DMS53 (cell line): Measurements from ENCODE around the gene SLC44A4.
"Not testable (repeated sequence)": the region's sequence is repeated elsewhere in the genome, so short reads cannot be mapped to it uniquely, and the experiment has no call there.

ENCODE experiments used
- DNase-seq: peaks from one replicate; lab custom pipeline; 2025; lab: John Stamatoyannopoulos, UW

SLC44A4 gene

DNA sequence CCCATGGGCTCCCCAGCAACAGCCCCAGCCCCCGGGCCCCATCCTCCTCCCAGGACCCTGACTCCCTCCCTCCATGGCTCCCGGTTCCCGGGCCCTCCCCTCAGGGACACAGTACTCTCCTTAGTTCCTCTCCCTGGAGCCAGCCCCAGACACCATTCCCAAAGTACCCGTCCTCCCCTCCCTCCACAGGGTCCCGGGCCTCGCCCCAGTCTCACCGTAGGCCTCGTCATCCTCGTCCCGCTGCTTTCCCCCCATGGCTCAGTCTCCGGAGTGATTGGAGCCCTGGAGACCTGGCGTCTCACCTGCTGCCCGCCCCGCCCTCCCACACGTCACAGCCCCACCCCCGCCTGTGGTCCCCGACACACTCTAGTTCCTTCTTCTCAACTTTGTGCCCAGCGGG, at the start of gene SLC44A4:
Gene SLC44A4, minus strand, starts transcription at position 272 of the 400 bp plus-strand sequence. Its CDS starts 17 bp downstream, at position 255.
- no peak for DNase-seq

DNA sequence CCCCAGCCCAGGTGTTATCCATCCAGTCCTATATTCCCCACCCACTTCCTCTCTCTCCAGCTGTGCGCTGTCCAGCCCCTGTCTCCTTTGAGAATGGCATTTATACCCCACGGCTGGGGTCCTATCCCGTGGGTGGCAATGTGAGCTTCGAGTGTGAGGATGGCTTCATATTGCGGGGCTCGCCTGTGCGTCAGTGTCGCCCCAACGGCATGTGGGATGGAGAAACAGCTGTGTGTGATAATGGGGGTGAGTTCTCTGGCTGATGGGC, 49.8 kb upstream of the SLC44A4 start:
- no peak for DNase-seq

DNA sequence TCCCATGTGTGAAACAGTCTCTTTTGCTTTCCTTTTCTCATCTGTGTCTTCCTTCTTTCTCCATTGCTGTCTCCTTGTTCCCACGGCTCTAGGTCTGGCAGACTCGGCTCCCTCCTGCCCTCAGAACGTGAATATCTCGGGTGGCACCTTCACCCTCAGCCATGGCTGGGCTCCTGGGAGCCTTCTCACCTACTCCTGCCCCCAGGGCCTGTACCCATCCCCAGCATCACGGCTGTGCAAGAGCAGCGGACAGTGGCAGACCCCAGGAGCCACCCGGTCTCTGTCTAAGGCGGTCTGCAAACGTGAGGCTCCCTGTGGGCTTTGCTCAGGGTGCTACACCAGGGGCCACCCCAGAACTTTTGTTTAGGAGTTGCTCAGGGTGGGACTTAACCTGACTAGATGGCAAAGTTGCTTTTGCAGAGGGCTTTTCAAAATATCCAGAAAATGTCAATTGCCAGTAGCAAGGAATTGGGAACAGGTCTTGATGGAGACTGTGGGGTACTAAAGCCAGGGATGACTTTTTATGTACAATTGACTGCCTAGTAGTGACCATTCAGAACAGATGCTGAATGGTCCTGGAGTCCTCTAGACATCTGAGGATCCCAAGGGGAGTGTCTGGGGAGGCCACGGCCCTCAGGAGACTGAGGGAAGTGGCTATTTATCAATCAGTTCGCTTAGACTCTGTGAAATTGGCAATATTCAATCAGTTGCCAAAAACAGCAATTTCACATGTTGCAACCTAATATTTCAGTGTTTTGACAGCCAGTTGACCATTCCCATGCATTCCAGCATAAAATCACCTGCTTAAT, 49.3 kb upstream of the SLC44A4 start:
- DNase-seq: no peak

DNA sequence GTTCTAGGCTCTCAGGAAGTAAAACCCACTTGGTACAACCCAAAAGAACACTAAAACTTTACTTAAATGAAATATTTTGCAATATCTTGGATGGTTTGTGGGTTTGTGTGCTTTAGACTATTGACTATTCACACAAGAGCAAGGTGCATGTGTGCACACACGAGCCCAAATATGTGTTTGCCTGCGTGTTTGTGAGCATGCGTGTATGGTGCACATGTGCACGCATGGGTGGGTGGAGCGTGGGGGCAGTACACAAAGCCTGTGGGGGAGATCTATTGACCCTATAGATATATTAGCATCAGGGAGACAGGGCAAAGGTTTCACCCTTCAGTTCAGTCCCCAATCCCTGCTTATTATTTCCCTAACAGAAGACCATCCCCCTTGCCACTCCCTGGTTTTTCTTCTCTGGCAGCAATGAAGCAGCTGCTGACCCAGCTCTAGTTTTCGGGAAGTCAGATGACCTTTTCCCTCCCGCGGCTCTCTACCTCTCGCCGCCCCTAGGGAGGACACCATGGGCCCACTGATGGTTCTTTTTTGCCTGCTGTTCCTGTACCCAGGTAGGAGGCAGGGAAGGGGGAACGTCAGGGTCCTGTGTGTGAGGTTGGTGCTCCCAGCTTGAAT, 48.6 kb upstream of the SLC44A4 start, which contains the start of gene C2:
Gene C2, plus strand, starts transcription at position 476 of the 621 bp plus-strand sequence. Its CDS starts 36 bp downstream, at position 512.
- no peak for DNase-seq

DNA sequence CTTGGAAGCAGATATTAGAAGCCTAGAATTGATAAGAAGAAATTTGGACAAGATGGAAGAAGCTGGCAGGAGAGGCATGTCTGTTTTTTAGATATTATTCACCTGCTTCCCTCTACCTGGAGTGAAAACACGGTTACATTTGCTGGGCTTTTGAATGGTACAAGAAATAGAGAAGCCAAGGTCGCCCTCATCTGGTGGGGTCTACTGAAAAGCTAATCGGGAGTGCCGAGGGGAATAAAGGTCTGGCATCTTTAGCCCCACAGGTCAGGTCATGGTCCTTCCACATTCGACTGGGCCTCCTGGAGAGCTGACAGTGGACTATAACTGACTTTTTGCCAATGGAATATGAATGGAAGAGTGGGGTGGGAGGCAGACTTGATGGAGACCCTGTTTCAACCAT, 44.1 kb upstream of the SLC44A4 start:
- peak; percentile 33 for DNase-seq

DNA sequence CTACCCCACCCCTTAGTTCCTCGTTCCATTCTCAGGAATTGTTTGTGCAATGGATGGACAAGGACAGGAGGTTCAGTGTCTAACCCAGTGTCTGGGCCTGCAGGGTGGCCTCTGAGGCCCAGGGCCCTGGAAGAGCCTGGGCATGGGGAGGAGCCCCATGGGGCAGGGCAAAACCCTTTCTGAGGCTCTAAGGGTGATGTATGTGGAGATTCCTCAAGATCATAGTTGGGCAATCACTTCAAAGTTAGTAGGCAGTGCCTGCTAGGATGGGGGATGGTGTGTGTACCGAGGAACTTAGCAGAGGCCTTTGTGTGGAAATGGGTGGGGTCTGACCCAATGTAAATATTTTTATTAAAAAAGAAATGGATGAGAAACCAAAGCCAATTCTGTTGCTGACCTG, 42.0 kb upstream of the SLC44A4 start:
- DNase-seq: no peak

DNA sequence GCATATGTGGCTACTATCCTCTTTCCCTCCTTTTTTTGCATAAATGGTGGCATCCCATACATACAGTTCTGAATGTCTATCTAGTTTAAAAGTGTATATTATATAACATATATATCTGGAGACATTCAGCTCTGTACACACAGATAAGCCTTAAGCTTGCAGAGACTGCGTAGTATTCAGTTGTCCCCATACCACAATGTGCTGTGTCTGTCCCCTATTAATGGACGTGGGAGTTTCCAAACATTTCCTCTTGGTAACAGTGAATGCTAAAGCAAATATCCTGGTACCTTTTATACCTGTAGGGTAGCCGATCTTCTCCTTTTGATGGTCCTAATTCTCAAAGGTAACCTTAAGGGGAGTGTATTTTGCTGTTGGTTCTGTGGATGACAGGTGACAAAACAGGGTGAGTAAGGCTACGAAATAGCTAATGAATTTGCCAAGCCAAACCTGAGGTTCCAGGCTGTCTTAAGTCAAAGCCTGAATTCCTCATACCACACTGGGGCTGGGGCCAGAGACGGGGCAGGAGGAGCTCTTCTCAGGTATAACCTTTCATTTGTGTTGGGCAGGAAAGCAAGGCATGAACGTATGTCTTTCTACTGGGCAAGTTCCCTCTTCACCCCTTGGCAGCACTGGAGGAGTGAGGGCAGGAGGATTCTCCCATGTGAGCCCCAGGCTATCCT, 41.0 kb upstream of the SLC44A4 start:
- DNase-seq: no peak

DNA sequence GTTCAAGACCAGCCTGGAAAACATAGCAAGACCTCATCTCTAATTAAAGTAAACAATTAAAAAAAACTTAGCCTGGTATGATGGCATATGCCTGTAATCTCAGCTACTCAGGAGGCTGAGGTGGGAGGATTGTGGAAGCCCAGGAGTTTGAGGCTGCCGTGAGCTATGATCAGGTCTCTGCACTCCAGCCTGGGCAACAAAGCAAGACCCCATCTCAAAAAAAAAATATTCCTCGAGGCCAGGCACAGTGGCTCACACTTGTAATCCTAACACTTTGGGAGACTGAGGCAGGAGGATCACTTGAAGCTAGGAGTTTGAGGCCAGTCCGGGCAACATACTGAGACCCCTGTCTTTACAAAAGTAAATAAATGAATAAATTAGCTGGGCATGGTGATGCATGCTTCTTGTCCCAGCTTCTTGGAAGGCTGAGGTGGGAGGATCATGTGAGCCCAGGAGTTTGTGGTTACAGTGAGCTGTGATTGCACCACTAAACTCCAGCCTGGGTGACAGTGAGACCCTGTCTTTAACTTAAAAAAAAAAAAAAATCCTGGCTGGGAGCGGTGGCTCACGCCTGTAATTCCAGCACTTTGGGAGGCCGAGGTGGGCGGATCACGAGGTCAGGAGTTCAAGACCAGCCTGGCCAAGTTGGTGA, 39.4 kb upstream of the SLC44A4 start:
- DNase-seq: no peak

DNA sequence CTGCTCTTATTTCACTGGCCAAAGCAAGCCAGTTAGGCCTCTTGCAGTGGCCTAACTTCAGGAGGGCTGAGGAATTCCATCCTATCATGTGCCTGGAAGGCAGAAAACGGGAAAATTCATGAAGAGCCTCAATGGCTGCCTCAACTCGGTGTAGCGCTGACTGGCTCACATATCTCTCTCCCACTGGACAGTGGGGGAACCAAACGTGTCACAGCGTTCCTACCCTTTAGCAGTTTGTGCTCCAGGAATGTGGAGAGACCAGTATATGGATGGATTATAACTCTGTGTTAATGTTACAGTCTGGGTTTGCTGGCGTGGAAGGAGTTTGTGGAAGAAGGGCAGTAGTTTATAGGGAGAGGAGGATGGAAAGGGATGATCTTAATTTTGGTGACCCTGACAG, 37.0 kb upstream of the SLC44A4 start:
- no peak for DNase-seq

DNA sequence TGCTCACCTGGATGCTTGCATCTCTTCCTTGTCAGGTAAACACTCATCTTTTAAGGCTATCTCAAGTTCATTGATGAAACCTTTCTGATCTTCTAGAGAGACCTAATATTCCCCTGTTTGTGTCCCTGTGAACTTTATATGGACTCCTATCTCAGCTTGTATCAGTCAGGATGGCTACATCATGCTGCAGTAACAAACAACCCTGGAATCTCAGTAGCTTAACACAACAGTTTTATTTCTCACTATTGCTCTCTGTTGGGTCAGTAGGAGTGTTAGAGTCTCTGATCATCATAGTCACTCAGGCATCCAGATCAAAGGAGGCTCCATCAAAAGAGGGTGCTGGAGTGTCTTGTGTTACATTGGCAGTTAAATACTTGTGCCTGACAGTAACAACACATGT, 36.6 kb upstream of the SLC44A4 start:
- no peak for DNase-seq

DNA sequence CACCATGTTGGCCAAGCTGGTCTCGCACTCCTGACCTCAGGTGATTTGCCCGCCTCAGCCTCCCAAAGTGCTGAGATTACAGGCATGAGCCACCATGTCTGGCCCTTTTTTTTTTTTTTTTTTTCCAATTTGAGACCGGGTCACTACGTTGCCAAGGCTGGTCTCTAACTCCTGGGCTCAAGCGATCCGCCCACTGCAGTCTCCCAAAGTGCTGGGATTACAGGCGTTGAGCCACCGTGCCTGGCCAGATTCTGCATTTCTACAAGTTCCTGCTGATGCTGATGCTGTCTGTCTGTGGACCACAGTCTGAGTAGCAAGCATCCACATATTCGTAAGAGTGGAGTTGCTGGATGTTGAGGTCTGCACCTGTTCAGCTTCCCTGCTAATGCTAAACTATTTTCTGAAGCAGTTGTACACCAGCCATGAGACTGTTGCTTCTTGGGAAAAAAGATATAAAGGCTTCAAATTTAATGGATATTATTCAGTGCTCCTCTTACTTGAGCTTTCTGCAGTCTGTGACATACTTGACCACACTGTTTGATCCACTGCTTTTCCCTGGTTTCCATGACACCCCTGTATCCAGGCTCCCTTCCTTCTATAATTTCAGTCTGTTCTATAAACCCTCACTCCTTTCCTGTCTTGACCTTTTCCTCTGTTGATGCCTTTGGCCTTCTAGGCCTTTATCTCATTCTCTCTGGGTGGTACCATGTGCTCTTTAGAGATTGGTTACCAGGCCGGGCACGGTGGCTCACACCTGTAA, 33.2 kb upstream of the SLC44A4 start:
- DNase-seq: no peak

DNA sequence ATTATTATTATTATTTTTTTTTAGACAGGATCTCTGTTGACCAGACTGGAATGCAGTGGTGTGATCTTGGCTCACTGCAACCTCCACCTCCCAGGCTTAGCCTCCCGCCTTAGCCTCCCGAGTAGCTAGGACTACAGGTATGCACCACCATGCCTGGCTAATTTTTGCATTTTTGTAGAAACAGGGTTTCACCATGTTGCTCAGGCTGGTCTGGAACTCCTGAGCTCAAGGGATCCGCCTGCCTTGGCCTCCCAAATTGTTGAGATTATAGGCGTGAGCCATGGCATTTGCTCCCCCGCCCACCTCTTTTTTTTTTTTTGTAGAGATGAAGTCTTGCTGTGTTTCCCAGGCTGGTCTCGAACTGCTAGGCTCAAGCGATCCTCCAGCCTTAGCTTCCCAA, 30.5 kb upstream of the SLC44A4 start:
- not testable (repeated sequence) for DNase-seq

DNA sequence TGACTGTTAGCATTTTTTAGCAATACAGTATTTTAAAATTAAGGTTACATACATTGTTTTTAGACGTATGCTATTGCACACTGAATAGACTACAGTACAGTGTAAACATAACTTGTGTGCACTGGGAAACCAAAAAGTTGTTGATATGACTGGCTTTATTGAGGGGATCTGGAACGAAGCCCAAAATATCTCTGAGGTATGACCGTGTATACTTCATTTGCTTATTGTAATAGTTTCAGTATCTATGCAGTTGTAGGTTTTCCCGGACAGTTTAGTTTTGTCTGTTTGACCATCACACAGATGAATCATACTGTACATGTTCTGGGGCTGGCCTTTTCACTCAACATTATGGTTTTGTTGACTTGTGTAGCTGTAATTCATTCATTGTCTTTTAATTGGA, 30.0 kb upstream of the SLC44A4 start:
- DNase-seq: peak; percentile 69

DNA sequence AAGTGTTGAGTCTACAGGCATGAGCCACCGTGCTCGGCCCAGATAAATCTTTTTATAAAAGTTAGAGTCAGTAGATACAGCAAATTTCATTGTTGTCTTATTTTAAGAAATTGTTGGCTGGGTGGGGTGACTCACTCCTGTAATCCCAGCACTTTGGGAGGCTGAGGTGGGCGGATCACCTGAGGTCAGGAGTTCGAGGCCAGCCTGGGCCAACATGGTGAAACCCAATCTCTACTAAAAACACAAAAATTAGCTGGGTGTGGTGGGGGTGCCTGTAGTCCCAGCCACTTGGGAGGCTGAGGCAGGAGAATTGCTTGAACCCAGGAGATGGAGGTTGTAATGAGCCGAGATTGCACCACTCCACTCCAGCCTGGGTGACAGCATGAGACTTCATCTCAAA, 29.5 kb upstream of the SLC44A4 start:
- DNase-seq: not testable (repeated sequence)

DNA sequence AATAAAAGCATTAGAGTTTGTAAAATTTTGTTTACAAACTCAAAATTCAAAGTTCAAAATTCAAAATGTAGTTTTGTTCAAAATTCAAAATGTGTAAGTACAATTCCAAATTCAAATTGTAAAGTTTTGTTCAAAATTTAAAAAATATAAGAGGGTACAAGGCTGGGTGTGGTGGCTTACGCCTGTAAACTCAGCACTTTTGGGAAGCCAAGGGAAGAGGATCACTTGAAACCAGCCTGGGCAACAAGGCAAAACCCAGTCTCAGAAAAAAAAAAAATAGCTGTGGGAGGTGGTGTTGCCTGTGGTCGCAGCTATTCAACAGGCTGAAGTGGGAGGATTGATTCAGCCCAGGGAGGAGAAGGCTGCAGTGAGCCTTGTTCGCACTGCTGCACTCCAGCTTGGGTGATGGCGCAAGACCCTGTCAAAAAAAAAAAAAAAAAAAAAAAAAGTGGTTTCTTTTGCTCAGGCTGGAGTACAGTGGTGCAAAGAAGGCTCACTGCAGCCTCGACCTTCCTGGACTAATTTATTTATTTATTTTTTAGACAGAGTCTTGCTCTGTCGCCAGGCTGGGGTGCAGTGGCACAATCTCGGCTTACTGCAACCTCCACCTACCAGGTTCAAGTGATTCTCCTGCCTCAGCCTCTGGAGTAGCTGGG, 28.5 kb upstream of the SLC44A4 start:
- peak; percentile 34 for DNase-seq

DNA sequence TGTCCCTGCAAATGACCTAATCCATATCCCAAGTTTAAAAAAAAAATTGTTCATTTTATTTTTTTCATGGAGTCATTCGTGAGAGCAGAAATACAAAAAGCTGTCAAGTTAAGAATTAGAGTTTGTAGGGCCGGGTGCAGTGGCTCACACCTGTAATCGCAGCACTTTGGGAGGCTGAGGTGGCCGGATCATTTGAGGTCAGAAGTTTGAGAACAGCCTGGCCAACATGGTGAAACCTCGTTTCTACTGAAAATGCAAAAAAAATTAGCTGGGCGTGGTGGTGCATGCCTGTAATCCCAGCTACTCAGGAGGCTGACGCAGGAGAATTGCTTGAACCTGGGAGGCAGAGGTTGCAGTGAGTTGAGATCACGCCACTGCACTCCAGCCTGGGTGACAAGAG, 27.9 kb upstream of the SLC44A4 start:
- DNase-seq: not testable (repeated sequence)

DNA sequence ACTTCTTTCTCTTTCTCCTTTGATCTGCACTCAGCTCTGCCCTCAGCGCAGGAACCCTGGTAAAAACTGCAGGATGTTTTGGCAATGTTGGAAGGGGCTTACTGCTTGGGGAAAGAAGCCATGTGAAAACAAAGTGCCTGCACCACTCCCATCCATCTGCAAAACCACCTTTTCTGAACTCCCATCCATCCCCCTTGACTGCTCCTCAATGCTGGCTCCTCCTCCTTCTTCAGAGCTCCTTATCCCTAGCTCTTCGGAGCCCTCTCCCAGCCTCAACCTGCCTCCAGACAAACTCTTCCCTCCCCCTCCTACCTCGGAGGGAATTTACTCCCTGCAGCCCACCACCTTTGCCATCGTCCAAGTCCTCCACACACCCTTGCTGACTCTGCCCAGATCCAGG, 27.3 kb upstream of the SLC44A4 start:
- no peak for DNase-seq

DNA sequence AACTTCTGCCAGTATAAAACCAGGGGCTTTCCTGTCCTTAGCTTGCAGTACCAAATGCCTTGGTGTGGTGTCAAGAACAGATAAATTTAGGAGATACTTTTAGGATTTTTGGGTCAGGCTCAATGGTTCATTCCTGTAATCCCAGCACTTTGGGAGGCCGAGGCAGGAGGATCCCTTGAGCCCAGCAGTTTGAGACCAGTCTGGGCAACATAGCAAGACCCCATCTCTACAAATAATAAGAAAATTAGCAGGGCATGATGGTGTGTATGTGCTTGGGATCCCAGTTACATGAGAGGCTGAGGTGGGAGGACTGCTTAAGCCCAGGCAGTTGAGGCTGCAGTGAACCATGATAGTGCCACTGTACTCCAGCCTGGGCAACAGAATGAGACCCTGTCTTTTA, 26.2 kb upstream of the SLC44A4 start:
- DNase-seq: no peak

DNA sequence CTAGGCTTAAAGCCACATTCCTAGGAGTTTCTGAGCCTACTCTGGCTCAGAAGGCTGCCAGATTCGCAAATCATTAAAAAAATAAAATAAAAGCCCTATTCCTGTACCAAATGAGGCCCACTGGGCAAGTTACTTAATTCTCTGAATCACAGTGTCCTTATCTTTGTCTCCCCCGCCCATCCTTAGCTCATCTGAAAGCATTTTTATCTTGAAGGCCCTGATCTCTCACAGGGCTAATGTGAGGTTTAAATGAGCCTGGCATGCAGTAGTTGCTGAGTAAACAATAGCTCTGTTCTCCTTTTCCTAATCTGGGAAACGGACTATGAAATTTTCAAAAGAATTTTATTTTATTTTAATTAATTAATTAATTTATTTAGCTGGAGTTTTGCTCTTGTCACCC, 25.2 kb upstream of the SLC44A4 start:
- DNase-seq: no peak

DNA sequence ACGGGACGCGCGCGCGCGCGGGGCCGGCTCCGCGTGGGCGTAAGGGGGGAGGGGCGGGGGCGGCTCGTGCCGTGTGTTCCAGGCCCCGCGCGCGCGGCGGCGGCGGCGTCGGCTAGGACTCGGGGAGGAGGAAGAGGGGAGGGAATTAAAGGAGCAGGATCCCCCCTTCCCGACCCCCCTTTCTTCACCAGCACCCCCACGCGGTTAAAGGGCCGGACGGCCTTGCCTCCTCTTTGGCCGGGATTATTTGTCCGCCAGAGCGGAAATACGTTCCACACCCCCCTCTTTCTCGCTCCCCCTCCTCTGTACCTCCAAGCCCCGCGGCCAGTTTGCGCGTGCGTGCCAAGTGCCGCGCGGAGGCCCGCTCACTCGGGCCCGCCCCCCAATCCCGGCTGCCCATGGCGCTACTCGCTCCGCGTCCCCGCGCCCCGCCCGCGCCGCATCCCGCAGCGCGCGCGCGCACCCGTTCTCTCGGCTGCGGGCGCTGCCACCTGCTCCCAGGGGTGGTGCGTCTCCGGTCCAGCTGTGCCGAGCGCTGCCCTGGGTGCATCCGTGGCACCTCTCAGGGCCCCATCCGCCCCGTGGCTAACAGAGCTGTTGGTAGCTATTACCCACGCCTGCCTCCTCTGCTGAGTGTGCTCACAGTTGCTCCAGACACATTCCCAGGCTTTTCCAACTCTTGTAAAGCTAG, 23.3 kb upstream of the SLC44A4 start, which contains the start of gene ZBTB12:
Gene ZBTB12, minus strand, starts transcription at position 134 of the 691 bp plus-strand sequence. CDS start 781 bp downstream, outside the sequence.
- peak; percentile 98 for DNase-seq
